GM19239 (cell line): ENCODE data around the gene SLC4A5.
"Not testable (repeated sequence)": the region's sequence is repeated elsewhere in the genome, so short reads cannot be mapped to it uniquely, and the experiment has no call there.

Experiments used
- DNase-seq: peaks from one replicate; pipeline ENCODE4 v3.0.0; 2011; ENCODE audit warnings: low spot score; ENCODE audit not compliant: insufficient read length
- FAIRE-seq: peaks from 2 replicates; lab custom pipeline; 2011; peaks lifted over from hg19 to GRCh38; lab: Jason Lieb, UNC

SLC4A5 gene

DNA sequence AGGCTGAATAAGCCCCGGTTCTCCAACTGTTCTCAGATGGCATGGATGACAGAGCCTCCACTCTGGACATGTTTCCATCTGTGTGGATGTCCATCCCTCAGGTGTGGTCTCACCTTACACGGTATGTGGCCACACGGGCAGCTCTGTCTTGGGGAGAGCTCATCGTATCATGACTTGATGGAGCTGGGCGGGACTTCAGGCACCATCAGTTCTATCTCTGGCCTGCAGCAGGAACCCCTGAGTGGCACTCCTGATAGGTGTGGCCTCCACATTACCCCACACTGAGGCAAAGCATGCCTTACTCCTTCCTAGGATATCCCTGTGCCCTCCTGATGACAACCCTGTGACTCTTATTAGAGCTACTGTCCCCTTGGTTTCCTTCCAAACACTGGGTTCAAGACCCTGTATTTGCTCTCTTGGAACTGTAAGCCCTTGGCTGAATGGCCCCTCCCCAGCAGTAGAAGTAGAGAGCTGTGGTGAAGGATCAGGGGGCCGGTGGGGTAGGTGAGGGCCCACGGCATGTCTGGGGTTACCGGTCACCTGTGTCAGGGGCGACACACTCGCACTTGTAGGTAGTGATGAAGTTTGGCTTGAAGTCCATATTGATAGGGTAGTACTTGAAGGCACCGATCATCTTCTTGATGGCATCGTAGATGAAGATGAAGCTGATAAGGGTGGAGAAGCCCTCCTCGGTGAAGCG lies 96.6 kb downstream of the SLC4A5 start:
- DNase-seq (no peak), FAIRE-seq (no peak)

- DNase-seq (no peak), FAIRE-seq (no peak)
These were observed 98.9 kb downstream of the SLC4A5 start for GRCh38 chr2:74244286-74244685.

GRCh38 chr2:74242354-74243071 lies 100.7 kb downstream of the SLC4A5 start:
- FAIRE-seq: no peak

GRCh38 chr2:74239346-74239745 lies 103.9 kb downstream of the SLC4A5 start:
- no peak for FAIRE-seq
- DNase-seq: no peak

More at GRCh38 chr2:74242354-74243071, 100.7 kb downstream of the SLC4A5 start:
- DNase-seq: no peak

- DNase-seq (no peak), FAIRE-seq (no peak)
These were observed 104.3 kb downstream of the SLC4A5 start for GRCh38 chr2:74238879-74239278.

DNA sequence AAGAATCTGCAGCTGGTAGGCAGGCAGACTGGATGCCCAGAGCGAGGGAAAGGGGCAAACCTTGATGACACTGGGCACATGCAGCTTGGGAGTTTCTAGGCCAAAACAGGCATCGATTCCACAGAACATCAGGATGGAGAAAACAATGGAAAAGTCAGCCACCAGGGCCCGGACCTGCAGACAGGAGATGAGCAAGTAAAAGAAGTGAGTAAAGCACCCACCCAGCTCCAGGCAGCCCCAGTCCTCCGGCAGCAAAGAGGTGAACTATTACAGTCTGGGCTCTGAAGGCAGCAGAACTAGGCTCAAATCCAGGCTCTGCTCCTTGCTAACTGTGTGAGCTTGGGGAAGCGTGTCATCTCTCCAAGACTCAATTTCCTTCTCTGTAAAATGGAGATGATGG lies 108.2 kb downstream of the SLC4A5 start:
- DNase-seq (no peak), FAIRE-seq (no peak)

DNA sequence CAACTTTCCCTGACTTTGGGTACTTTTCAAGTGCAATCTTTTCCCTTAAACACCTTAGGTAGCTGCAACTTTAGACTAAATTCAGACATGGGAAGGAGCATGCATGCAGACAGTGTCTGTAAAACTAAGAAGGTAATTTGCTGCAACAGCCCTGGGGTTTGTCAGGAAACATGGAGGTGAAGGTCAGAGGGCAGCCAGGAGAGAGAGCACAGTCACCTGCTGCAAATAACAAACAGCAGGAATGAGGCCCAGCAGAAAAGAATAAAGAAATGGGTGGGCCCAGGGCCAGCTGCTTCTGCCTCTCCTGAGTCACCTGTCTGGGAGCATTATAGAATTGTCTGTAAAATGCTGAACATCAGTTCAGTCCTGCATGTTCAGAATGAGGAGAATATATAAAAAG lies 109.6 kb downstream of the SLC4A5 start:
- DNase-seq (no peak), FAIRE-seq (no peak)

DNA sequence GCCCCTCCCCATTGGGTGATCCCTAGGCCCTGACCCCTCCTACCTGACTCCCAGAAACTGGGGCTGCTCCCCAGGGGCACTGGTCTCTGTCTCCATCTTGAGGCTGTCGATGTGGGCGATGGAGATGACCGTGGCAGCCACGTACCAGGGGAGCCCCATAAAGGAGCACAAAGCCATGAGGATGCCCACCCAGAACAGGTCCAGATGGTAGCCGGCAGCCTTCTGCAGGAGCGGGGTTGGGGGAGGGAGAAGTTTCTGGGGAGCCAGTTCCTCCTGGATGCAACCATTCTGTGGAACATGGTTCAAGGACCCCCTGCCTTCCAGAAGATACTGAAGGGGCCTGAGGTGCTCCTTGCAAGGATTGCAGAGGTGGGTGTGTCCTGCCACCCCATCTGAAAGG lies 110.8 kb downstream of the SLC4A5 start:
- FAIRE-seq: no peak

DNA sequence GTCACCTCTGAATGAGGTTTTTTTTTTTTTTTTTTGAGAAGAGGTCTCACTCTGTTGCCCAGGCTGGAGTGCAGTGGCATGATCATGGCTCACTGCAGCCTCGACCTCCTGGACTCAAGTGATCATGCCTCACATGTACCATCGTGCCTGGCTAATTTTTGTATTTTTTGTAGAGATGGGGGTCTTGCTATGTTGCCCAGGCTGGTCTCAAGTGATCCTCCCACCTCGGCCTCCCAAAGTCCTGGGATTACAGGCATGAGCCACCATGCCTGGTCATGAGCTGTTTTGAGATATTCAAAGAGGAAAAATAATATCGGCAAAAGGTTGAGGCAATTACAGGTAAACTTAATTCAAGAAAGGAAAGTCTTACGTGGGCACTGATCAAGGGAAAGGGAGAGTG lies 113.4 kb downstream of the SLC4A5 start:
- not testable (repeated sequence) for FAIRE-seq

More for the DNA sequence above, 110.8 kb downstream of the SLC4A5 start:
- no peak for DNase-seq

DNA sequence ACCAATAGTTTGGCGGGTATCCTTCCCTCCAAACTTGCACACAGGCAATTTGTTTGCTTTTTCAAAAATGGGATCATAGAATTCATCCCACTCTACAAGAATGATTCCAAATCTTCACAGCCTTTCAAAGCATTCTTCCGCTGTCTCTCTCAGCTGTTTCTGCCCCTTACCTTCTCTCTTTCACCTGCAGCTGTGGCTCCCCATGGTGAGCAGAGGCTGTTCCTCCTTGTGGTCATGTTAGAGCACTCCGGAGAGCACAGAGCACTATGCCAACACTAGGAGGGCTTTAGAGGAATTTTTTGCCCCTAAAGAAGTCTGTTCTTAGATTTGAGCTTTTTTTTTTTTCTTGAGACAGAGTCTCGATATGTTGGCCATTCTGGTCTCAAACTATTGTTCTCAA lies 114.4 kb downstream of the SLC4A5 start:
- no peak for DNase-seq
- no peak for FAIRE-seq

More for the DNA sequence above, 113.4 kb downstream of the SLC4A5 start:
- DNase-seq: not testable (repeated sequence)

DNA sequence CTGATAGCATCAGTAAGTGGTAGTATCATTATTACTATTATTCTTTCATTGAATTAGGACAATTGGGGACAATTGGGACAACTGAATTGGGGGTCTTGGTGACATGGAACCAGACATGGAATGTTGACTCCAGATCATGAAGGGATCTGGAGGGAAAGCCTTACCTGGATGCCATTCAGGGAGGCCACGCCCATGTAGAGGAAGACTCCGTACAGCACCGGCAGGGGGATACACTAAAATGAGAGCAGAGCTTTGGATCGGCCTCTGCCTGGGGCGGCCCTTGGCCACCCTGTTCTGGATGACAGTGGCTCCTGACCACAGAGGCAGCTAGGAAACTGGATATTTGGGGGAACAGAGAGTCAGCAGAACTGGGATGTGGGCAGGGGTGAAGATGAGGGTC lies 115.6 kb downstream of the SLC4A5 start:
- DNase-seq: no peak
- FAIRE-seq: no peak

- DNase-seq: no peak
- FAIRE-seq: no peak
These were observed 116.5 kb downstream of the SLC4A5 start for GRCh38 chr2:74226648-74227213.

- DNase-seq (no peak), FAIRE-seq (no peak)
These were observed 117.3 kb downstream of the SLC4A5 start for GRCh38 chr2:74225698-74226459.

- FAIRE-seq (no peak), DNase-seq (no peak)
These were observed 119.1 kb downstream of the SLC4A5 start for GRCh38 chr2:74223941-74224770.

GRCh38 chr2:74222300-74222650 lies 120.9 kb downstream of the SLC4A5 start:
- no peak for DNase-seq
- FAIRE-seq: no peak

DNA sequence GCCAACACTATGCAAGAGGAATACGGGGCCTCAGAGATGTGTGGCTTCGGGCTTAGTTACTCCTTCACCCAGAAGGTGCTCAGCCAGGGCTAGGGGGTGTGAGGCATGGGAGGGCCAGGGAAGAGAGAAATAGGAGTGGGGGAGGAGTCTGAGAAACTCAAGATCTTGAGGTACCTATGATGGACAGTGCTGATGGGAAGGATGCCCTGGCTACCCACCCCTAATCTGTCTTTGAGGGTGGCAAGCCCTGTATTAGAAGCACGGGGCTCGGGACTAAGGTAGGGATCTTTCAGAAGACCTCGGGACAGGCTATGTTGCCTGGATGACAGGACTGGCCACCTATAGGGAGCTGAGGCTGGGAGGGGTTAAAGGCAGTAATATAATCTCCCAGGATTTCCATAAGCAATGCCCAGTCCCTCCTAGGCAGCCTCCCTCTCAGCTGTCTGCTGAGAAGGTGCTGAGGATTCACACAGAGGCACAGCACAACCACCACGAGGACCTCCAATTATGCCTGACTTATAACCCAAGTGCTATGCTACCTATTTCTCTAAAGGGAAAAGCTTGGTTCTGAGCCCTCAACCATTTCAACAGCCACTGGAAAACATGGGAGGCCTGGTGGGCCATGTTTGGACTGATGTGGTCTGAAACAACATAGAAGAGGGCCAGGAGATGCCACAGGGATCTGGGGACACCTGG lies 121.5 kb downstream of the SLC4A5 start:
- no peak for DNase-seq
- FAIRE-seq: no peak

- FAIRE-seq: no peak
- no peak for DNase-seq
These were observed 122.1 kb downstream of the SLC4A5 start for GRCh38 chr2:74221091-74221490.

DNA sequence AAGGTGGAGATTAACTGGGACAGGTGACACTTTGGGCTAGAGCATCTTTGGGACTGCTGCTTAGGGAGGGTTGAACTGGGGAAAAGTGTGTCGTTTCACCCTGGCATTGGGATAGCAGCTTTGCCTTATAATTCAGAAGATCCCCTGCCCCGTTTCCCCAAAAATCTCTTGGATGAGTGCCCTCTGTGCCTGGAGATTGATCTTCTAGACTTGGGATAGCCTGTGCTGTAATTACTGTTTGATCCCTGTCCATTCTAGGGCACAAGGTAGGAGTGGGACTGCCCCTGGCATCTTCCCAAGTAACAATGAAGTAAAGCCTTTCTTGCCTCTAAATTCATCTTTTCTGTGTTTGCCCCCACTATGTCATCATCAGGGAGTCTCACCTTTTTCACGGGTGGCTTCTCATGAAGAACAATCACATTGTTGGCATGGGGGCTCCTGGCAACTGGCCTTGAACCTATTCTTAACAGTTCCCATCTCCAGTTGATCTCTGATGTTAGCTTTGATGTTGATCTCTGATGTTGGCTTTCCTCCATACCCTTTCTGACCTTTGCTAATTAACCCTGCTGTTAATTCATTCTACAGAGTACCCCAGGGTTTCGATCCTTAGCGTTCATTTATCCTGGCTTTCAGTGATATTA lies 123.2 kb downstream of the SLC4A5 start:
- DNase-seq: no peak
- no peak for FAIRE-seq

DNA sequence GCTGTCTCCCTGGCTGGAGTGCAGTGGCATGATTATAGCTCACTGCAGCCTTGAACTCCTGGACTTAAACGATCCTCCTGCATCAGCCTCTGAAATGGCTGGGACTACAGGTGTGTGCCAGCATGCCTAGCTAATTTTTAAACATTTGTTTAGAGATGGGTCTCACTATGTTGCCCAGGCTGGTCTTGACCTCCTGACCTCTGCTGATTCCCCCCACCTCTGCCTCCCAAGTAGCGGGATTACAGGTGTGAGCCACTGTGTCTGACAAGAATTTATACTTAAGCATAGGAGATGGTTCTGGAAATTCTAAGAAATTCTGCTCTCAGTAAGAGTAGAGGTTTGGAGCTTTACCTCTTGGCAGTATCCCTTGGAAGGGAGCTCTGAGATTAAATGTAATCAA lies 126.6 kb downstream of the SLC4A5 start:
- DNase-seq (no peak), FAIRE-seq (no peak)
